ENCODE results near the gene SGK2. TPM values are rescaled to one million over a fixed set of nuclear protein-coding genes. Genes with fewer than 3 reads are reported as not detected.

SGK2 gene
- polyA plus RNA-seq, 1 of the 3 experiments (the other 2 are of a cell fraction), result 0.21 TPM

DNA sequence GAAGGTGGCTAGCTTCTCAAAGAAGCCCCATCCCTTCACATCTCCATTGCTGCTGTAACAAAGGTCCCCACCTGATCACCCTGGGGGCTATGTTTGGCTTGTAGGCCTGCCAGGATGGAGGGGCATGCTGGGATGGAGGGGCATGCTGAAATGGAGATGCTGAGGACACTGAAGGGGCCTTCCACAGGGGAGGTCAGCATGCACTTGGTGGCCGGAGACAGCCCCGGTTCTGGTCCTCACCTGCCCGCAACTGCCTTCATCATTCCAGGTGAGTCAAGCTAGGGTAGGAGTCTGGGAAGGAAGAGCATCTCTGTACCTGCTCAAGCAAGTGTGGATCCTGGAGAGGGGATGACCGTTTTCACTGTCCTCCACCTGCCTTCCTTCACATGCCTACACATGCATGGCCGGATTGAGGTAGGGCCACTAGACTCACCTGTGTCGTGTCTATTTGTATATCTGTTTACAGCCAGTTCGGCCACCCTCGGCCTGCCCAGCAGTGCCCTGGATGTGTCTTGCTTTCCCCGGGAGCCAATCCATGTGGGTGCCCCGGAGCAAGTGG is 45.4 kb upstream of the SGK2 start:
- CTCF ChIA-PET, result interaction anchor here (1.0 to 1.8 kb wide), 4 partner anchors 25 to 64 kb away, joined by 3 to 6 read pairs (median 4); no protein-coding TSS in a partner anchor
- no peak for DNase-seq
- Histone ChIP-seq H4K20me1 (ENCODE audit: insufficient read depth) (no peaks in the 10 kb centered on the region), H3F3A (replicated peaks; ENCODE audit: insufficient read depth) (no peaks in the 10 kb centered on the region), H3K79me2 (ENCODE audit: insufficient read depth) (peaks cover 13% of the 10 kb centered on the region), H3K9me3 (no peaks in the 10 kb centered on the region), H3K27me3 (ENCODE audit: insufficient read depth) (no peaks in the 10 kb centered on the region), H3K4me1 (ENCODE audit: control insufficient read depth in 1 of 2, insufficient read depth in 2 of 2, low read depth in 1 of 2, low read length in 1 of 2) (peaks cover 0 to 16% of the 10 kb centered on the region in 2 experiments; a peak in 1 of 4 replicates), H3K9me2 (no peaks in the 10 kb centered on the region), H3K4me2 (peak overlapping the region; percentile 69), H3K36me3 (replicated peaks in 1 of 2; ENCODE audit: control insufficient read depth in 1 of 2, insufficient read depth in 2 of 2, low read length in 1 of 2) (no peaks in the 10 kb centered on the region), H3K9ac (peak overlapping the region; percentile 48; the same call in 1 of the 2 replicates), H2AFZ (ENCODE audit: low read depth) (no peak overlapping the region), H3K27ac (ENCODE audit: low read depth in 2 of 2, low read length in 1 of 2) (peak overlapping the region in 1 of 2 experiments; percentile 17; a peak in 1 of 4 replicates), H3K4me3 (ENCODE audit: low read depth in 2 of 2, low read length in 1 of 2) (peak overlapping the region; percentile 50 to 64)
- WGBS (ENCODE audit: low lambda C conversion rate), result 51% methylated on average over 10 of the region's 10 CpGs
- no peak for TF ChIP-seq YY1 (IDR thresholded peaks at IDR 0.05; ENCODE audit: low read depth)
- POLR2A ChIA-PET, result interaction anchor here (0.9 to 1.7 kb wide), 2 partner anchors 67 to 77 kb away, joined by 3 to 7 read pairs; partner anchors contain the start of gene IFT52

DNA sequence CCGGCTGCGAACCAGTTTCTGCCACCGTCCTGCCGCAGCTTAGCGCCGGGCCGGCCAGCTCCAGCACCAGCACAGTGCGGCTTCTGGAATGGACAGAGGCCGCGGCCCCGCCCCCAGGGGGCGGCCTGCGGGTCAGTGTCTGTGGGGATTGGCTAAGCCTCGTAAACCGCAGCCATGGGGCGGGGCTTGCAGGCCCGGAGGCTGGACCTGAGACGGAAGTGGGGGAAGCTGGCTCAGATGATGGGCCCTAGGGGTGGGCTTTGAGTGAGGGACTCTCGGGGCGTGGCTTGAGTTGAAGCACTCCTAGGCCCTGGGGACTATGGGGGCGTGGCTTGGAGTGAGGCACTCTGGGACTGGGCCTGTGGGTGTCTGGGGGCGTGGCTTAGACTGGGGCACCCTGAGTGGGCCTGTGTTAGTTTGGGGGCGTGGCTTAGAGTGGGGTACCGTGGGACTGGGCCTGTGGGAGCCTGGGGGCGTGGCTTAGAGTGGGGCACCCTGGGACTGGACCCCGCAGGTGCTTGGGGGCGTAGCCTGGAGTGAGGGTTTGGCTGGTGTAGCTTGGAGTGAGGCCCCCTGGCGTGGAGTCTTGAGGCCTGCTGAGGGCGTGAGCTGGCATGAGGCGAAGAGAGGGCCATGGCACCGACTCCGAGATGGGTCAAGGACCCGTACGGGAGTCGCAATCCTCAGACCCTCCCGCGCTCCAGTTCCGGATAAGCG is 44.7 kb upstream of the SGK2 start:
- no peaks in the 10 kb centered on the region for H3K9me3 ChIP-seq
- no peaks in the 10 kb centered on the region for H3K9me2 ChIP-seq
- peak overlapping the region; percentile 78 for H3K4me2 ChIP-seq
- DNase-seq, result peak; percentile 96
- H3K27me3 ChIP-seq (ENCODE audit: insufficient read depth), result no peaks in the 10 kb centered on the region
- H3K79me2 ChIP-seq (ENCODE audit: insufficient read depth), result peaks cover 13% of the 10 kb centered on the region
- peak overlapping the region; percentile 67 for H3K9ac ChIP-seq
- H2AFZ ChIP-seq (ENCODE audit: low read depth), result peak overlapping the region; percentile 53; the same call in 1 of the 2 replicates
- no peaks in the 10 kb centered on the region for H3K36me3 ChIP-seq (replicated peaks in 1 of 2; ENCODE audit: control insufficient read depth in 1 of 2, insufficient read depth in 2 of 2, low read length in 1 of 2)
- peak overlapping the region; percentile 53 to 66 for H3K4me3 ChIP-seq (ENCODE audit: low read depth in 2 of 2, low read length in 1 of 2)
- peak overlapping the region; percentile 69 to 72 for H3K27ac ChIP-seq (ENCODE audit: low read depth in 2 of 2, low read length in 1 of 2)
- H4K20me1 ChIP-seq (ENCODE audit: insufficient read depth), result no peaks in the 10 kb centered on the region
- CTCF ChIA-PET, result interaction anchor here (0.7 to 1.8 kb wide), 6 partner anchors 24 to 1439 kb away, joined by 3 to 6 read pairs (median 4); no protein-coding TSS in a partner anchor
- POLR2A ChIA-PET, result interaction anchor here (0.7 to 1.7 kb wide), 5 partner anchors 15 to 76 kb away, joined by 3 to 7 read pairs (median 4); partner anchors contain the start of genes IFT52 and SRSF6
- H3F3A ChIP-seq (replicated peaks; ENCODE audit: insufficient read depth), result no peaks in the 10 kb centered on the region
- H3K4me1 ChIP-seq (ENCODE audit: control insufficient read depth in 1 of 2, insufficient read depth in 2 of 2, low read depth in 1 of 2, low read length in 1 of 2), result peaks cover 0 to 16% of the 10 kb centered on the region in 2 experiments; a peak in 1 of 4 replicates
- WGBS (ENCODE audit: low lambda C conversion rate), result 52% methylated on average over 25 of the region's 39 CpGs
- TF ChIP-seq GATA2 (CRISPR knock-in tag; IDR thresholded peaks at IDR 0.05) (no peak), ELF1 (IDR thresholded peaks at IDR 0.05) (peak; percentile 45; the same call in 1 of the 2 replicates), MEF2A (IDR thresholded peaks at IDR 0.05; ENCODE audit: borderline replicate concordance, low read depth) (no peak), GABPA (IDR thresholded peaks at IDR 0.05; ENCODE audit: low read depth) (no peak; the same call in 1 of the 2 replicates), SMC3 (IDR thresholded peaks at IDR 0.05; ENCODE audit: low read depth, low read length) (no peak), RXRA (IDR thresholded peaks at IDR 0.05; ENCODE audit: borderline replicate concordance, low read depth) (no peak), FOSL2 (IDR thresholded peaks at IDR 0.05; ENCODE audit: borderline replicate concordance, low read depth) (no peak), NRF1 (IDR thresholded peaks at IDR 0.05; ENCODE audit: low read depth, low read length) (no peak), RCOR1 (IDR thresholded peaks at IDR 0.05; ENCODE audit: low read length) (no peak), FOXM1 (IDR thresholded peaks at IDR 0.05; ENCODE audit: low read depth) (no peak), TAF1 (IDR thresholded peaks at IDR 0.05; ENCODE audit: borderline replicate concordance, low read depth, low read length) (peak; percentile 40; the same call in 1 of the 2 replicates), SIN3A (IDR thresholded peaks at IDR 0.05; ENCODE audit: borderline replicate concordance, low read depth, low read length) (no peak), NFIC (IDR thresholded peaks at IDR 0.05; ENCODE audit: borderline replicate concordance) (no peak), MXI1 (IDR thresholded peaks at IDR 0.05; ENCODE audit: low read depth, low read length) (no peak; the same call in 1 of the 2 replicates), IRF3 (IDR thresholded peaks at IDR 0.05; ENCODE audit: low read depth, low read length) (no peak), RFX5 (IDR thresholded peaks at IDR 0.05; ENCODE audit: low read length) (no peak)
- TF ChIP-seq, protein P1, sequence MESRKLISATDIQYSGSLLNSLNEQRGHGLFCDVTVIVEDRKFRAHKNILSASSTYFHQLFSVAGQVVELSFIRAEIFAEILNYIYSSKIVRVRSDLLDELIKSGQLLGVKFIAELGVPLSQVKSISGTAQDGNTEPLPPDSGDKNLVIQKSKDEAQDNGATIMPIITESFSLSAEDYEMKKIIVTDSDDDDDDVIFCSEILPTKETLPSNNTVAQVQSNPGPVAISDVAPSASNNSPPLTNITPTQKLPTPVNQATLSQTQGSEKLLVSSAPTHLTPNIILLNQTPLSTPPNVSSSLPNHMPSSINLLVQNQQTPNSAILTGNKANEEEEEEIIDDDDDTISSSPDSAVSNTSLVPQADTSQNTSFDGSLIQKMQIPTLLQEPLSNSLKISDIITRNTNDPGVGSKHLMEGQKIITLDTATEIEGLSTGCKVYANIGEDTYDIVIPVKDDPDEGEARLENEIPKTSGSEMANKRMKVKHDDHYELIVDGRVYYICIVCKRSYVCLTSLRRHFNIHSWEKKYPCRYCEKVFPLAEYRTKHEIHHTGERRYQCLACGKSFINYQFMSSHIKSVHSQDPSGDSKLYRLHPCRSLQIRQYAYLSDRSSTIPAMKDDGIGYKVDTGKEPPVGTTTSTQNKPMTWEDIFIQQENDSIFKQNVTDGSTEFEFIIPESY (IDR thresholded peaks at IDR 0.05; ENCODE audit: borderline replicate concordance, low read depth), result no peak
- TF ChIP-seq, protein P2, sequence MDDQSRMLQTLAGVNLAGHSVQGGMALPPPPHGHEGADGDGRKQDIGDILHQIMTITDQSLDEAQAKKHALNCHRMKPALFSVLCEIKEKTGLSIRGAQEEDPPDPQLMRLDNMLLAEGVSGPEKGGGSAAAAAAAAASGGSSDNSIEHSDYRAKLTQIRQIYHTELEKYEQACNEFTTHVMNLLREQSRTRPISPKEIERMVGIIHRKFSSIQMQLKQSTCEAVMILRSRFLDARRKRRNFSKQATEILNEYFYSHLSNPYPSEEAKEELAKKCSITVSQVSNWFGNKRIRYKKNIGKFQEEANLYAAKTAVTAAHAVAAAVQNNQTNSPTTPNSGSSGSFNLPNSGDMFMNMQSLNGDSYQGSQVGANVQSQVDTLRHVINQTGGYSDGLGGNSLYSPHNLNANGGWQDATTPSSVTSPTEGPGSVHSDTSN (IDR thresholded peaks at IDR 0.05), result no peak
- TF ChIP-seq, protein P3, sequence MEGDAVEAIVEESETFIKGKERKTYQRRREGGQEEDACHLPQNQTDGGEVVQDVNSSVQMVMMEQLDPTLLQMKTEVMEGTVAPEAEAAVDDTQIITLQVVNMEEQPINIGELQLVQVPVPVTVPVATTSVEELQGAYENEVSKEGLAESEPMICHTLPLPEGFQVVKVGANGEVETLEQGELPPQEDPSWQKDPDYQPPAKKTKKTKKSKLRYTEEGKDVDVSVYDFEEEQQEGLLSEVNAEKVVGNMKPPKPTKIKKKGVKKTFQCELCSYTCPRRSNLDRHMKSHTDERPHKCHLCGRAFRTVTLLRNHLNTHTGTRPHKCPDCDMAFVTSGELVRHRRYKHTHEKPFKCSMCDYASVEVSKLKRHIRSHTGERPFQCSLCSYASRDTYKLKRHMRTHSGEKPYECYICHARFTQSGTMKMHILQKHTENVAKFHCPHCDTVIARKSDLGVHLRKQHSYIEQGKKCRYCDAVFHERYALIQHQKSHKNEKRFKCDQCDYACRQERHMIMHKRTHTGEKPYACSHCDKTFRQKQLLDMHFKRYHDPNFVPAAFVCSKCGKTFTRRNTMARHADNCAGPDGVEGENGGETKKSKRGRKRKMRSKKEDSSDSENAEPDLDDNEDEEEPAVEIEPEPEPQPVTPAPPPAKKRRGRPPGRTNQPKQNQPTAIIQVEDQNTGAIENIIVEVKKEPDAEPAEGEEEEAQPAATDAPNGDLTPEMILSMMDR (IDR thresholded peaks at IDR 0.05), result peak; percentile 39
